OCI-M2 (cell line): ENCODE data around the gene PCMTD2.
"Not testable (repeated sequence)": the region's sequence is repeated elsewhere in the genome, so short reads cannot be mapped to it uniquely, and the experiment has no call there.

Source experiments
- DNase-seq: peaks from one replicate; lab custom pipeline; 2025; ENCODE audit not compliant: unreplicated experiment; lab: John Stamatoyannopoulos, UW

Gene PCMTD2

DNA sequence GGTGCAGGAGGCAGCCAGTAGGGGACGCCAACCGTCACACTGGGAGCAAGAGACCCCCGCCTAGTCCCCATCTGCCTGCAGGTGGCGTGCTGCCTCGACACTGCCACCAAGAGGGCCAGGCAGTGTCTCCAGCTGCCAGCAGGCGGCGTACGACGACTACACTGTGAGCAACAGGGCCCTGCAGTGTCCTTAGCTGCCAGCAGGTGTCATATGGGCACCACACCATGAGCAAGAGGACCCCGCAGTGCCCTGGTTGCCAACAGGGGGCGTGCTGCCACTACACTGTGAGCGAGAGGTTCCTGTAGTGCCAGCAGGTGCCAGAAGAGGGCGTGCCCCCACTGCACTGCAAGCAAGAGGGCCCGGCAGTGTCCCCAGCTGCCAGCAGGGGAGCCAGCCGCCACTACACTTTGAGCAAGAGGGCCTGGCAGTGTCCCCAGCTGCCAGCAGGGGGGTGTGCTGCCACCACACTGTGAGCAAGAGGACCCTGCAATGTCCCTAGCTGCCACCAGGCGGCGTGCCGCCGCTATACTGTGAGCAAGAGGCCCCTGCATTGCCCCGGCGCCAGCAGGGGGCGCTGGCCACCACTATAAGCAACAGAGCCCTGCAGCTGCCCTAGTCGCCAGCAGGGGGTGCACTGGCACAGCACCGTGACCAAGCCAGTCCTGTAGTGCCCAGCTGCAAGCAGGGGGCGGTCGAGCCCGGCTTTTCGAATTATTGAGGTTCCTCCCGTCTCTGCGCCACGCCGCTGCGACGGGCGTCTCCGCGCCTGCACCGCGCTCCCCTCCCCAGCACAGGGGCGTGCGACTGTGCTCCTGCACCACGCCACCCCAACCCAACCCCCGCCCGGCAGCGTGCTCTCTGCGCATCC, 30.3 kb downstream of the PCMTD2 start:
- not testable (repeated sequence) for DNase-seq

DNA sequence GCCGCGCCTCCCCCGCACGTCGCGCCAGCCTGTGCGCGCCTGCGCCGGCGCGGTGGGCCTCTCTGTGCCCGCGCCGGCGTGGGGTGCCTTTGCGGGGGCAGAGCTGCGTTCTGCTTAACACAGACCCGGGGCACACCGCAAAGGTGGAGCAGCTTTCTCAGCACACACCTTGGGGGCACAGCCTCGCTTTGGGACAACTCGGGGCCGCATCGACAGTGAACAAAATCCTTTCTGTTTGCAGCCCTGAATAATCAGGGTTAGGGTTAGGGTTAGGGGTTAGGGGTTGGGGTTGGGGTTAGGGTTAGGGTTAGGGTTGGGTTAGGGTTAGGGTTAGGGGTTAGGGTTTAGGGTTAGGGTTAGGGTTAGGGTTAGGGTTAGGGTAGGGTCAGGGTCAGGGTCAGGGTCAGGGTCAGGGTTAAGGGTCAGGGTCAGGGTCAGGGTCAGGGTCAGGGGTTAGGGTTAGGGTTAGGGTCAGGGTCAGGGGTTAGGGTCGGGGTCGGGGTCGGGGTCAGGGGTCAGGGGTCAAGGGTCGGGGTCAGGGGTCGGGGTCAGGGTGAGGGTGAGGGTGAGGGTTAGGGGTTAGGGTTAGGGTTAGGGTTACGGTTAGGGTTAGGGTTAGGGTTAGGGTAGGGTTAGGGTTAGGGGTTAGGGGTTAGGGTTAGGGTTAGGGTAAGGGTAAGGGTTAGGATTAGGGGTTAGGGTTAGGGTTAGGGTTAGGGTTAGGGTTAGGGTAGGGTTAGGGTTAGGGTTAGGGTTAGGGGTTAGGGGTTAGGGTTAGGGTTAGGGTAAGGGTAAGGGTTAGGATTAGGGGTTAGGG, 31.1 kb downstream of the PCMTD2 start:
- DNase-seq = not testable (repeated sequence)

DNA sequence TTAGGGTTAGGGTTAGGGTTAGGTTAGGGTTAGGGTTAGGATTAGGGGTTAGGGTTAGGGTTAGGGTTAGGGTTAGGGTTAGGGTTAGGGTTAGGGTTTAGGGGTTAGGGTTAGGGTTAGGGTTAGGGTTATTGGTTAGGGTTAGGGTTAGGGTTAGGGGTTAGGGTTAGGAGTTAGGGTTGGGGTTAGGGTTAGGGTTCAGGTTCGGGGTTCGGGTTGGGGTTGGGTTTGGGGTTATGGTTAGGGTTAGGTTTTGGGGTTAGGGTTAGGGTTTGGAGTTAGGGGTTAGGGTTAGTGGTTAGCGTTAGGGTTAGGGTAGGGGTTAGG, 31.7 kb downstream of the PCMTD2 start:
- DNase-seq = not testable (repeated sequence)

DNA sequence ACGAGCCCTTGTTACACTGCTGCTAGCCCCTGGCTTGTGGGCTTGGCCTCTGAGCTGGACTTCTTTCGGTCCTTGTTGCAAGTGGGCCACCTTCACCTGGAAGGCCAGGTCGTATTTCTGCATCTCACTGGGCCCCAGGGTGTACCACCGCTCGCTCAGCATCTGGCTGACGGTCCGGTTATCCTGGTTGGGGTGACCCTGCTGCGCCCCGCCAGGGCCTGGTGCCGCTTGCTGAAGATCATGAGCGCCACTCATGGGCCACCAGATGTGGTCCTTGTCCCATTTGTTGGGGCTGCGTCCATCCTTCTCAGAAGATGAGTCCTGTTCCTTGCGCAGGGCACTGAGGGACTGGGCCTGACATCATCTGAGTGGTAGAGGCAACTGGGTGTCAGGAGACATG, 36.6 kb downstream of the PCMTD2 start:
- DNase-seq = not testable (repeated sequence)

DNA sequence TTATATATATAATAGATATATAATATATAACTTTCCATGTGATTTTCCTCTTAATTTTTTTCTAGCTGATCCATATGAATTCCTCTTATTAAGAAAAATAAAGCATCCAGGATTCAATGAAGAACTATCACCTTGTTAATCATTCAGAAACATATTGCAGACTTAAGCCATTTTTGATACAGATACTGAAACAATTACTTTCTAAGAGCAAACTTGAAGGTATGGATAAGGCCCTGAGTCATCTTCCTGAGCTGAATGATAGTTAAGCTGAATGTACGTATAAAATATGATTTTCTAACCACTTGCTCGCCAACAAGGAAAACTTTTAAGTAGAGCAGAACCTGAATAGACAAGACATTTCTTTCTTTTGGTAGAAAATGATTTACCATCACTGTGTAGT, 47.5 kb downstream of the PCMTD2 start:
- not testable (repeated sequence) for DNase-seq

DNA sequence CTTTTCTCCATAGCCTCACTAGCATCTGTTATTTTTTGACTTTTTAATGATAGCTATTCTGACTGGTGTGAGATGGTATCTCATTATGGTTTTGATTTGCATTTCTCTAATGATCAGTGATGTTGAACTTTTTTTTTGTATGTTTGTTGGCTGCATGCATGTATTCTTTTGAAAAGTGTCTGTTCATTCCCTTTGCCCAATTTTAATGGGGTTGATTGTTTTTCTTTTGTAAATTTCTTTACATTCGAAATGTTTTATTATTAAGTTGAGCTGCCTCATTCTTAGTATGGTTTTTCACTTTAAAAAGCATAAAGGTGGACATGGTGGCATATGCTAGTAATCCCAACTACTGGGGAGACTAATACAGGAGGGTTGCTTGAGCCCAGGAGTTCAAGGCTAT, 58.2 kb downstream of the PCMTD2 start:
- not testable (repeated sequence) for DNase-seq

DNA sequence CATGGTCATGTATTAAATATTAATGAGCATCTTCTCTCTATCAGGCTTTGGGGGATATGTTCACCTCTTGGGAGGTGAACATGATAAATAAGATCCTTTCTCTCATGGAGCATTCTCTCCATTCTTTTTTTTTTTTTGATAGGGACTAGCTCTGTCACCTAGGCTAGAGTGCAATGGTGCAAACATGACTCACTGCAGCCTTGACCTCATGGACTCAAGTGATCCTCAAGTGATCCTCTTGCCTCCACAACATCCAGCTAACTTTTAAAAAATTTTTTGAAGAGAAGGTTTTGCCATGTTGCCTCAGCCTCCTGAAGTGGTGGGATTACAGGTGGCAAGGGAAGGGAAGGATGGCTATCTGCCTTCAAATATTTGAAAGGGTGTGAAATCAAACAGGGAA, 59.8 kb downstream of the PCMTD2 start:
- not testable (repeated sequence) for DNase-seq

DNA sequence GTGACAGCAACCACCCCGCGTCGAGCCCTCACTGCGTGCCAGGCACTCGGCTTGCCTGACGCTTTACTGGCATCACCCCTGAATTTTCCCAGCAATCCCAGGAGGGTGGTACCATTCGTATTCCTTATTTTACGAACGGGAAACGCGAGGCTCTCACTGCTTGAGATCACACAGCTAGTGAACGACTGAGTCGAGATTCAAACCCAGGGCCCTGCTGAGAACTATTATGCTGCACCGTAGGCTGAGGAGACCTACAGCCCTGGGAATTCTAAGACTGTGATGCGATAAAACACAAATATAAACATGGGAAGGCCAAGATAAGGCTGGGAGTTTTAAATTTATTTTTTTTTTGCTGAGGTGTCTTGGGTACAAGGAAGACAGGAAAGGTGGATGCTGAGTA, 60.3 kb downstream of the PCMTD2 start:
- not testable (repeated sequence) for DNase-seq

DNA sequence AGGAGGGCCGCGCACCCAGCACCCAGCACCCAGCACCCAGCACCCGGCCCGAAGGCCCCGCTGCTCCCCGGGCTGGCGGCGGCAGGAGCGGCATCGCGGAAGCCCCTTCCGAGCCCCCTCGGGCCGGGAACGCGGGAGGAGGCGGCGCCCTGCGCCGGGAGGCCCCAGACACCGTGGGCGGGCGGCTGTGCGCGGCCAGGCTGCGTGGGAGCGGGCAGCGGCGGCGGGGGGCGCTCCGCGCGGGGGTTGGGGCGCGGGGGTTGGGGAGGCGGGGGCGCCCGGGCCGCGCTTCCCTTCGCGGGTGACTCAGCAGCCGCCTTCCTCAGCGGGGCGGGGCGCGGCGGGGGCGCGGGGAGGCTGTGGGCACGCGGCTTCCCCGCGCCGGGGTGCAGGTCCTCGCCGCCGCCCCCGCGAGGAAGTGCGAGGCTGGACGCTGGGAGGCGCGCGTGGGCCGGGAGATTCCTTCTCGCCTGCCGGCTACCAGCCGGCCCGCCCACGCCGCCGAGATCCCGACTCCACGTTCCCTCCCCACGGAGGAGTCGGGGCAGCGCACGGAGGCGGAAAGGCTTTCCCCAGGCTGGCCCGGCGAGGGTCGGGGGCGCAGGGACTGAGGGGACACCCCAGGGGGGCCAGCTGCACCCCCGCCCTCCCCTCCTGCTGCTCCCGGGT, 61.0 kb downstream of the PCMTD2 start:
- DNase-seq = not testable (repeated sequence)

DNA sequence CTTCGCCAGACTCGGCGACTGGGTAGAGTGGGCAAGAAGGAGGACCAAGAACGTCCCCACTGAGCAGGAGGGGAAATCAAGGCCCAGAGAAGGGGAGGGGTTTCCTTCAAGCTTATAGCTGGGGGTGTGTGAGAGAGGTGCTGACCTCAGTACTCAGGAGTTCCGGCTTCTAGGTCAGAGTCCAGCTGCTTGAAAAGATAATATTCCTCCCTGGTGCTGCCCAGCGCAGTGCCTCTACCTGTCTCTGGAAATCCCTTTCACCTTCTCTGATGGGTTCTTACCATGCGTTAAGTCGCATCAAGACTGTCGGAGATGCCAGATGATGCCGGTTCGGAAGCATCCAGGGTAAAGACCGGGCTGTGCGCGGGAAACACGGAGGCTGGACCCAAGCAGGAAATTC, 61.8 kb downstream of the PCMTD2 start:
- not testable (repeated sequence) for DNase-seq

DNA sequence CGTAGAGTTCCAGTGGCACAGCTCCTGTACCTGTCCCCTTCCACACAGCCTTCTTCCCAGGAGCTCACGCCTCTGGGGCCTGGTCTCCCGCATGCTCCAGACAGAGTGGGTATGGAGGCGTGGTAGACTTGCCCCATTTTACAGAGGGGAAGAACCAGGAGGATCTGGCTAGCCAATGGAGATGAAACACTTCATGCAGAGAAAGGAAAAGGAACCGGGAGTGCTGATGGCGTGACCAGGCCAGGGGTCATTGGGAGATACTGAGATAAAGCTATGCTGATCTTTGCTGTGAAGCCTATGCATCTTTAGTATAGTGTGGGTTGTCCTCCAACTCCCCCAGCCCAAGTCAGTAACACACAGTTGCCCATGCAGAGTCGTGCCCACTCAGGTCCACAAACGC, 62.5 kb downstream of the PCMTD2 start:
- not testable (repeated sequence) for DNase-seq

DNA sequence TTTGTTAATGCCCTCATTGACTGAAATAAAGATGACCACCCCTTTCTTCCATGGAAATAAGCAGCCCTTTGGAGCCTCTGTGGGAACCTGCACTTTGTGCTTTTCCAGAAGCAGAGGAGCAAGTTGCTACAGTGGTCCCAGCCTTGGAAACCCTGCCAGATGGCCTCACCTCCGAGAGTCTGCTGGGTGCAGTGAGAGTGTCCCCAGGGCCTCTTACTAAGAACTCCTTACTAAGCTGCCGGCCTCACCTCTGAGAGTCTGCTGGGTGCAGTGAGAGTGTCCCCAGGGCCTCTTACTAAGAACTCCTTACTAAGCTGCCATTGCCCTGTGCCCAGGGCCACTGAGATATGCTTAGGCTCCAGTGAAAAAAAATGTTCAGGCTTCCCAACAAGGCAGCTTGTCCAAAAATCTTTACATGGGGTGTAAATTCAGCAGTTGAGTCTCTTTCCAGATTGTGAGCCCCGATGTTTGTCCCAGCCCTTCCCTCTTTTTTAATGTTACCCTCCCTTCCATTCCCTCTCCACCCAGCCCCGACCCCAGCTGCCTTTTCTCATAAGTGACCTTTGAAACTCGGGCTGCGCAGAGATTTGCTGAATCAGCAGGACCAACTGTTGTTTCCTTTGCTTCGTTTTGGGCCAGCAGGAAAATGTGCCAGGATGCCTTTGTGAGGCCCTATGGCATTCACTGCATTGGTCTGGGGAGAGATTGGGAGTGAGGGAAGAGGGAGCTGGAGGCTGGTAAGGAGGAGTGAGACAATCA, 66.7 kb downstream of the PCMTD2 start:
- DNase-seq = not testable (repeated sequence)
